PC-9 (cell line): ENCODE results near the gene CD300C.

Source experiments
- CTCF ChIP-seq: fragments of 200-600 bp; sonication (generic); conservative IDR thresholded peaks from 2 replicates; pipeline ENCODE4 v1.6.1; 2017; ENCODE audit warnings: mixed run types, antibody characterized with exemption, mild to moderate bottlenecking, moderate library complexity
- EZH2 ChIP-seq: fragments of 200-600 bp; sonication (generic); IDR thresholded peaks from 2 replicates; pipeline ENCODE4 v1.8.0; 2017; ENCODE audit warnings: antibody characterized with exemption, low read depth

GRCh38 chr17:74497471-74497870 lies 48.4 kb downstream of the CD300C start:
- TF ChIP-seq CTCF, result no peak
- TF ChIP-seq EZH2, result no peak
